Dermis blood vessel endothelial cell (primary cell): ENCODE measurements around the gene DNAJC25. TPM values are rescaled to one million over a fixed set of nuclear protein-coding genes. Genes with fewer than 3 reads are reported as not detected.
"Not testable (repeated sequence)": the region's sequence is repeated elsewhere in the genome, so short reads cannot be mapped to it uniquely, and the experiment has no call there.

Source experiments
- DNase-seq: peaks from one replicate; pipeline ENCODE4 v3.0.0; 2010
- total RNA-seq: library from RNA; depleted of rRNA; stranded (reverse); fragments of >200 nt; gene quantifications from 2 replicates; pipeline ENCODE4 v1.2.3, GENCODE V29; 2014

Gene DNAJC25
- total RNA-seq, 1 donor from 2014 or later: 4.4 TPM

DNA sequence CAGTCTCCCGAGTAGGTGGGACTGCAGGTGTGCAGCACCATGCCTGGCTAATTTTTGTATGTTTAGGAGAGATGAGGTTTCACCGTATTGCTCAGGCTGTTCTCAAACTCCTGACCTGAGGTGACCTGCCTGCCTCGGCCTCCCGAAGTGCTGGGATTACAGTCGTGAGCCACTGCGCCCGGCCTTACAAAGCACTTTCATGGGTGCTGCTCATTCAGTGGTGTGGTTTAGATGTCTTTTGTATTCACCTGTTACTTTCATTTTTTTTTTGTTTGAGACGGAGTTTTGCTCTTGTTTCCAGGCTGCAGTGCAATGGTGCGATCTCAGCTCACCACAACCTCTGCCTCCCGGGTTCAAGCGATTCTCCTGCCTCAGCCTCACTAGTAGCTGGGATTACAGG lies 37.5 kb downstream of the DNAJC25 start:
- DNase-seq: not testable (repeated sequence)

DNA sequence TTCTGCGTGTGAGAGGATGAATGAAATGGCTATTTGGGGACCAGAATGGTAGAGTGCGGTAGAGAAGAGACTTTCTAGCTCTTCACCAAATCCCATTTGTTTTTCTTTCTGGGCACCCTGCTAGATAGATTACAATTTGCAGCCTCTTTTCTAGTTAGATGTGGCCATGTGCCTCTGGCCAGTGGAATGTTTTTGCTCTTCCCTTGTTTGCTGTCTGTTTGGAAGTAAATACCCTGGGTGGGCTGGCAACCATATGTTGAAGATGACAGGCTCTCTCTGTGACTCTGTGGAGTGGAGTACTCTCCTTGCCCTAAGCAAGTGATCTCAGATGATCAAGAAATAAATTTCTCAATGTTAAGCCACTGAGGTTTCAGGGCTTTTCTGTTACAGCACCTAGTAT lies 43.2 kb downstream of the DNAJC25 start:
- DNase-seq: no peak

DNA sequence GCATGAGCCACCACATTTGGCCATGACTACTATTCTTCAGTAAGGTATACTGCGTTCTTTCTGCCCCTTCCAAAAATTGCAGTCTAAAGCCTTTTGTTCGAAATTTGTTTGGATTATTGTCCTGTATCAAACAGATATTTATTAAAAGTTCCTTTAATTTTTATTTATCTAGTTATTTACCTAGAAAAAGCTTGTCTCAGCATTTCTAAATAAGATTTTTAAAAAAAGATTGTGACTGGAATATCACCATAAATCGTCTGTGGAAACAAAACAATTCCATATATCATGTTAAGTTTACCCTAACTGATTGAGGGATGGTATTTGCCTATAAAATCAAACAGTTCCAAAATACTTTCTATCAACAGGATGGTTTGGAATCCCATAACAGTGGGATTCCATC lies 45.0 kb downstream of the DNAJC25 start:
- DNase-seq: no peak

DNA sequence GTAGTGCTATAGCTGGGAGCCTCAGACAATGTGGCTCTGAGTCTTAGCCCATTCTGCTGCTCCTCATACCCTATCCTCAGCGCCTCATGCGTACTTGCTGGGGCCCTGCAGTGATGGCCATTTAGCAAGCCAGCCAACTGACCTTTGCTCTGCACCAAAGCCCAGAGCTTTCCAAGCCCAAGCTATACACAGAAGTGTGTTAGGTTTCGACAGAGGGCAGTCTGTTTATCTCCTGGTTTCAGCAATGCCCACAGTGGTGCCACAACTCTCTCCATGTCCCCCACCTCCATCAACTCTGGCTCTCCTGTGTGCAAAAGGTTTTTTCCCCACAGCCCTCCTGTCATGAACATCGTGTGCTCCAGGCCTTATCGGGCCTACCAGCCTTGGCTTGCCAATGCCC lies 47.2 kb downstream of the DNAJC25 start:
- no peak for DNase-seq

DNA sequence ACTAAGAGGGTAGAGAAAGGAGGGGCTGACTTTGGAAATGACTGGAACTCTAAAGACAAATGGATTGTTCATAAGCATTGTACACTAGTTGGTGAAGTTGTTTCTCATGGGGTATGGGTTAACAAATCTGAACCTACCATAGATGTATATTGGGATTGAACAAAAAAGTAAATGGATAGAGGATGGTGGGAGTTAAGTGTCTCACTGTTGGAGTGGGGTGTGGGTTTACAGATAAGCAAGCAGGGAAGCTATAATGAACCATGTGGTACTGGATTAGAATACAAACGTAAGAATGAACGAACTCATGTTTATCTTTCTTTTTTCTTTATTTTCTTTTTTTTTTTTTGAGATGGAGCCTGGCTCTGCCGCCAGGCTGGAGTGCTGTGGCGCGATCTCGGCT lies 48.1 kb downstream of the DNAJC25 start:
- DNase-seq: no peak

DNA sequence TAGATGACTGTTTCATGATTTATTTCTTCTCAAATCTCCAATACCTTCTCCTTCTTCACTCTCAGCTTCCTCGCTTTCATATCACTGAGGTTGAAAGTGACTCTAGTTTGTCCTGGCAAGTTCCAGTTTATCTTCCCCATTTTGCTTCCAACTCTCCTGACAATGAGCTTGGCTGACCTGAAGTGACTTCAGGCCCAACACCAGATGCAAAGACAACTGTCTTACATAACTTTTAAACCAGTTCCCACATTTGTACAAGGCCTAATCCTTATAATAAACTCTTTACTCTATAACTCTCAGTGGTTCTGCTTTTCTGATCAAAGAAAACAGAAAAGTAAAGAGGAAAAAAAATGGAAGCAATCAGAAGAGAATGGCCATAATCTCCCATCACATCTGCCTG lies 52.3 kb downstream of the DNAJC25 start:
- DNase-seq: no peak

DNA sequence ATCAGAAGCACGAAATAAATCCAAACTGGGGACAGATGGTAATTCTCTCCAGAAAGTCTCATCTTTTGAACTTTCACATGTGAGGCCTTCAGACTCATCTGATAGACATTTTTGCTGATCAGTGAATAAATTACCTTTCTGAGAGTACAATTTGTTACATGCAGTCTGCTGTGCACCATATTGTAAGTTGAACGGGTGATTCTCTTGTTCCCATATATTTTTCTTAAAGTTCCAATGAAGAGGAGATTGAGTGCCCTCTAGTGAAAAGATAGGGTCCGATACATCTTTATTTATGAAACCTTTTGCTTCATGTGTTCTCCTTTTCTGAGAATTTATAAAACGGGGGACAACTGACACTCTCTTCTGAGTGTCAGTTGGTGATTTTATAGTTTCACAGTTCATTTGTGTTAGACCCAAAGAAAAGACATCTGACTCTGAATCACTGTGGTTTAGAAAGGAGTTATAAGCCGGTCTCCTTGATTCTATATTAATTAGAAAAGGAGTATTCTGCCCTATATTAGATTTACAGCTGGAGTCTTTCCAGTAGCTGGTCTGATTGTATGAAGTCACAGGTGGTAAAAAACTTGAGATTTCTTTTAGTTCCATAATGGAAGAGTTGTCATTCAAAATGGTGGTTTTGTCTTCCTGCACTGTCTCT lies 60.7 kb downstream of the DNAJC25 start:
- peak; percentile 64 for DNase-seq

DNA sequence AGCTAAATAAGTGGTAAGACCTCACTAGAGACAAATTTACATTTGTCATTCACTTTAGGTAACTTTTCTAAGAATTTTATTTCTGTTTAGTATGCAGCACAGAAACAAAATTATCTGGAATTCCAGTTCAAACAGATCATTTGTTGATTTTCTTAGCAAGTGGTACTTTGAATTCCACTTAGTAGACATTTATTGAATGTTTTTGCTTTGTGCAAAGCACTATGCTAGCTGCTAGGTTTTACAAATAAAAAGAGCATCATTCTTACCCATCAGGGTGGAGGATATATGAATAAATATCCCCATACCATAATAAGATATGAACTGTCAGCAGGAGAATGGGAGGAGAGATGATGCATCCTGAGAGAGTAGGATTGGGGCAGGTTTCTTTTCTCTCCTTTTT lies 65.7 kb downstream of the DNAJC25 start:
- DNase-seq: no peak

DNA sequence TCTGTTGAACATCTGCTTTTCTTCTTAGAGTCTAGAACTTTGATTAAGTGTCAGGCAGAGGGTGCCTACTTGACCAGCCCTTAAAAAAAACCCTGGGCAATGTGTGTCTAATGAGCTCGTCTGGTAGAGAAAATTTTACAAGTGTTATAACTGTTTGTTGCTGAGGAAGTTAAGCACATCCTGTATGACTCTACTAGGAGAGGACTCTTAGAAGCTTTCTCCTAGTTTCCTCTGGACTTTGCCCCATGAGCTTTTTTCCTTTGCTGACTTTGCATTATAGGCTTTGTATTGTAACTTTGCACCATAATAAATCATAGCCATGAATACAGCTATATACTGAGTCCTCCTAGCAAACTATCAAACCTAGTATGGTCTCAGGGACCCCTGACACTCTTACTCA lies 69.6 kb downstream of the DNAJC25 start:
- peak; percentile 81 for DNase-seq

Other genes with a start within 250 kb of the DNAJC25 start
- 93.4 and 119 TPM in 2 replicates for gene ECPAS, start 147.0 kb upstream of the DNAJC25 start, total RNA-seq
- gene ZNF483, start 106.2 kb upstream of the DNAJC25 start, total RNA-seq: 1.8 and 3.2 TPM in 2 replicates
- 23.3 and 27.6 TPM in 2 replicates for gene PTGR1, start 31.7 kb upstream of the DNAJC25 start, total RNA-seq
- 72.0 and 106 TPM in 2 replicates for gene GNG10, start 30.3 kb downstream of the DNAJC25 start, total RNA-seq
- gene SHOC1, start 163.6 kb downstream of the DNAJC25 start, total RNA-seq: not detected in 2 replicates